Endothelial cell of umbilical vein (primary cell): ENCODE results near the gene ZNF23. TPM values are rescaled to one million over a fixed set of nuclear protein-coding genes. Genes with fewer than 3 reads are reported as not detected.

Experiments
- BruUV-seq: library from RNA; stranded (reverse); fragments of 400-500 nt; replicated peaks from 2 replicates; lab custom pipeline; 2021; lab: Mats Ljungman, UMichigan
- CTCF ChIA-PET: fragments of 300-600, 350-600 bp; sonication (Branson Sonifier 250); formaldehyde crosslinking; loops from one replicate; lab custom pipeline; 2021; ENCODE audit warnings: antibody characterized with exemption, inconsistent platforms; lab: Charles Lee
- POLR2A ChIA-PET: fragments of 300-600, 350-600 bp; sonication (Branson Sonifier 250); formaldehyde crosslinking; loops from one replicate; lab custom pipeline; 2021; ENCODE audit warnings: antibody characterized with exemption, inconsistent platforms; lab: Charles Lee
- DNase-seq: peaks from one replicate; pipeline ENCODE4 v3.0.0-alpha.2; 2011; ENCODE audit warnings: low read depth, low spot score
- FAIRE-seq: peaks from 2 replicates; lab custom pipeline; 2011; peaks lifted over from hg19 to GRCh38; lab: Jason Lieb, UNC
- H2AFZ ChIP-seq: 2 replicates; pipeline ENCODE4 v1.6.0; 2012; ENCODE audit warnings: low read depth, low read length, control low read depth, inconsistent platforms
- H3K27ac ChIP-seq: 2 replicates; pipeline ENCODE4 v1.5.1; 2011; ENCODE audit warnings: low read depth, mild to moderate bottlenecking, control low read depth, low read length, moderate library complexity; ENCODE audit not compliant: insufficient read depth
- H3K27me3 ChIP-seq, 2 experiments: 2 replicates each; pipeline versions ENCODE4 v1.6.0 to v1.6.1; 2011; ENCODE audit warnings: low read length in 2 of 2, mixed read lengths in 1 of 2; ENCODE audit not compliant: control insufficient read depth in 2 of 2, insufficient read depth in 2 of 2
- H3K36me3 ChIP-seq, 2 experiments: 2 replicates in 1 of 2; 3 replicates in 1 of 2; pipeline ENCODE4 v1.5.1; 2011; ENCODE audit warnings: low read length in 2 of 2, mild to moderate bottlenecking in 1 of 2, moderate library complexity in 1 of 2; ENCODE audit not compliant: control insufficient read depth in 2 of 2, insufficient read depth in 2 of 2; ENCODE audit errors: extremely low read depth in 1 of 2
- H3K4me1 ChIP-seq: 3 replicates; pipeline ENCODE4 v1.5.1; 2011; ENCODE audit warnings: mild to moderate bottlenecking, low read length; ENCODE audit not compliant: control insufficient read depth, insufficient read depth; ENCODE audit errors: extremely low read depth
- H3K4me2 ChIP-seq: 2 replicates; pipeline ENCODE4 v1.6.1; 2011; ENCODE audit warnings: low read length, control low read depth, mixed read lengths; ENCODE audit not compliant: insufficient read depth
- H3K4me3 ChIP-seq, 3 experiments: fragments of 200-600 bp in 1 of 3; sonication (generic), shearing (Covaris generic) in 1 of 3; replicated peaks in 1 of 3; 2 replicates each; pipeline ENCODE4 v1.5.1; 2011 to 2016; ENCODE audit warnings: control low read depth in 3 of 3, low read length in 3 of 3, mild to moderate bottlenecking in 2 of 3, inconsistent platforms in 1 of 3, low read depth in 1 of 3, moderate library complexity in 1 of 3; ENCODE audit not compliant: insufficient read depth in 1 of 3
- H3K79me2 ChIP-seq: 2 replicates; pipeline ENCODE4 v1.6.0; 2012; ENCODE audit warnings: low read length, inconsistent platforms; ENCODE audit not compliant: control insufficient read depth, insufficient read depth
- H3K9ac ChIP-seq: replicated peaks from 2 replicates; pipeline ENCODE3; 2011; ENCODE audit warnings: low read length, control low read depth; ENCODE audit not compliant: insufficient read depth; ENCODE audit errors: extremely low read depth
- H3K9me1 ChIP-seq: replicated peaks from 3 replicates; pipeline ENCODE4 v1.6.0; 2011; ENCODE audit warnings: mild to moderate bottlenecking, low read length; ENCODE audit not compliant: control insufficient read depth, insufficient read depth; ENCODE audit errors: extremely low read depth
- H3K9me3 ChIP-seq: replicated peaks from 2 replicates; pipeline ENCODE4 v1.5.1; 2012; ENCODE audit warnings: low read length, inconsistent platforms; ENCODE audit not compliant: control insufficient read depth, insufficient read depth
- H4K20me1 ChIP-seq: replicated peaks from 2 replicates; pipeline ENCODE3; 2011; ENCODE audit warnings: mild to moderate bottlenecking, low read length; ENCODE audit not compliant: control insufficient read depth, insufficient read depth; ENCODE audit errors: extremely low read depth
- CTCF ChIP-seq, 2 donors: IDR thresholded peaks; 1 replicate in 1 of 2; 2 replicates in 1 of 2; pipeline ENCODE4 v1.5.1; 2011; ENCODE audit warnings: low read length in 2 of 2, mild to moderate bottlenecking in 2 of 2, moderate library complexity in 2 of 2, control low read depth in 1 of 2, inconsistent platforms in 1 of 2, low read depth in 1 of 2; ENCODE audit not compliant: insufficient read depth in 1 of 2; ENCODE audit errors: extremely low read depth in 1 of 2
- EZH2 ChIP-seq: IDR thresholded peaks from 2 replicates; pipeline ENCODE4 v1.6.1; 2012; ENCODE audit warnings: borderline replicate concordance, low read depth, mild to moderate bottlenecking, moderate library complexity, low read length, inconsistent platforms; ENCODE audit not compliant: severe bottlenecking
- FOS ChIP-seq: IDR thresholded peaks from 2 replicates; pipeline ENCODE4 v1.6.1; 2011; ENCODE audit warnings: mild to moderate bottlenecking, low read length, moderate library complexity, borderline replicate concordance; ENCODE audit not compliant: insufficient read depth
- GATA2 ChIP-seq: IDR thresholded peaks from 2 replicates; pipeline ENCODE4 v1.7.0; 2011; ENCODE audit warnings: low read depth, mild to moderate bottlenecking, moderate library complexity, mixed read lengths, low read length; ENCODE audit not compliant: insufficient read length, insufficient read depth
- JUN ChIP-seq: IDR thresholded peaks from 2 replicates; pipeline ENCODE4 v1.6.1; 2011; ENCODE audit warnings: borderline replicate concordance, low read depth; ENCODE audit not compliant: insufficient read length, insufficient read depth
- MAX ChIP-seq: IDR thresholded peaks from 2 replicates; pipeline ENCODE4 v1.6.1; 2011; ENCODE audit not compliant: insufficient read depth, insufficient read length
- MYC ChIP-seq: IDR thresholded peaks from one replicate; pipeline ENCODE4 v1.6.1; 2011; ENCODE audit warnings: mild to moderate bottlenecking, low read depth, low read length
- POLR2A ChIP-seq: IDR thresholded peaks from 2 replicates; pipeline ENCODE4 v1.6.1; 2012; ENCODE audit warnings: low read depth, mild to moderate bottlenecking, control low read depth, low read length
- POLR2AphosphoS5 ChIP-seq: IDR thresholded peaks from 2 replicates; pipeline ENCODE4 v1.6.1; 2012; ENCODE audit warnings: low read depth, mild to moderate bottlenecking, control low read depth, low read length, moderate library complexity; ENCODE audit not compliant: insufficient read depth
- dilution Hi-C: fragments of 300-500 bp; cut with MboI; formaldehyde crosslinking; loops from one replicate; pipeline ENCODE4 v1.15.0; 2019; ENCODE audit warnings: low sequenced_read_pairs; ENCODE audit not compliant: extremely low pct_ligation_motif_present
- intact Hi-C: fragments of 100-400 bp; cut with micrococcal nuclease; formaldehyde crosslinking; loops from one replicate; pipeline ENCODE4 v1.10.0; 2022
- polyA plus RNA-seq, 4 experiments: library from polyadenylated mRNA; depleted of rRNA in 3 of 4; stranded (reverse) in 3 of 4; unstranded in 1 of 4; fragments of >200 nt; gene quantifications; 2 replicates each; pipeline versions ENCODE4 v1.2.1 to v1.2.3, GENCODE V29; 2011 to 2012; ENCODE audit warnings: missing spikeins in 1 of 4
- total RNA-seq: library from RNA; stranded (reverse); gene quantifications from 2 replicates; pipeline ENCODE4 v1.2.3, GENCODE V29; 2021

Gene ZNF23
- total and polyA plus RNA-seq, 2 donors (not counting 3 experiments of a cell fraction or from before 2014, with no cell fraction given), result 2.1 to 6.4 TPM

GRCh38 chr16:71501547-71501946, 39.5 kb upstream of the ZNF23 start:
- H3K9me1 ChIP-seq, result no peaks in the 10 kb centered on the region
- no peaks in the 10 kb centered on the region for H3K27me3 ChIP-seq
- dilution Hi-C loops, result no loop called here
- ChIA-PET POLR2A (no interaction called here), CTCF (interaction anchor here (1.6 to 6.3 kb wide), 3 partner anchors 20 to 110 kb away, joined by 3 to 229 read pairs (median 13); no protein-coding TSS in a partner anchor)
- FAIRE-seq, result no peak
- TF ChIP-seq EZH2, result no peak
- no peak for TF ChIP-seq POLR2AphosphoS5
- no peak for TF ChIP-seq CTCF (IDR thresholded peaks at IDR 0.05; ENCODE audit: extremely low read depth in 1 of 2, insufficient read depth in 1 of 2, low read depth in 1 of 2, low read length in 2 of 2)
- no peak for TF ChIP-seq POLR2A
- TF ChIP-seq MAX, result no peak
- no peak for TF ChIP-seq GATA2
- no peak for TF ChIP-seq JUN
- no peak for TF ChIP-seq FOS
- TF ChIP-seq MYC, result no peak
- H3K9me3 ChIP-seq, result no peaks in the 10 kb centered on the region
- H3K27ac ChIP-seq, result no peak overlapping the region
- H3K36me3 ChIP-seq, result no peaks in the 10 kb centered on the region
- H2AFZ ChIP-seq, result no peak overlapping the region
- H3K4me3 ChIP-seq, result no peak overlapping the region
- H3K4me1 ChIP-seq, result no peaks in the 10 kb centered on the region
- H4K20me1 ChIP-seq, result no peaks in the 10 kb centered on the region
- H3K4me2 ChIP-seq, result no peak overlapping the region
- H3K9ac ChIP-seq, result no peak overlapping the region
- intact Hi-C loops, result no loop called here
- BruUV-seq, result no TSS peak
- no peaks in the 10 kb centered on the region for H3K79me2 ChIP-seq
- no peak for DNase-seq
